Thoracic aorta (tissue), 2 donors: Measurements from ENCODE around the gene PROKR2. TPM values are rescaled to one million over a fixed set of nuclear protein-coding genes. Genes with fewer than 3 reads are reported as not detected.

Experiments
- ATAC-seq: fragments of 150-250 bp; one replicate; pipeline ENCODE4 v1.8.0; 2017; ENCODE audit warnings: low read depth; ENCODE audit not compliant: insufficient number of reproducible peaks, low FRiP score
- DNase-seq: peaks from one replicate; pipeline ENCODE4 v3.0.0-alpha.2; 2020; ENCODE audit warnings: low spot score
- H3K27ac ChIP-seq, 2 donors: fragments of 200-600 bp; sonication (generic); 1 replicate in 1 of 2; 2 replicates in 1 of 2; pipeline ENCODE4 v1.5.1; 2016; ENCODE audit warnings: mild to moderate bottlenecking in 2 of 2, moderate library complexity in 2 of 2
- H3K27me3 ChIP-seq: fragments of 200-600 bp; sonication (generic); replicated peaks from 2 replicates; pipeline ENCODE4 v1.6.0; 2016; ENCODE audit warnings: mild to moderate bottlenecking; ENCODE audit not compliant: insufficient read depth
- H3K36me3 ChIP-seq: fragments of 200-600 bp; sonication (generic); one replicate; pipeline ENCODE4 v1.5.1; 2016
- H3K4me1 ChIP-seq, 2 donors: fragments of 200-600 bp; sonication (generic); 1 replicate in 1 of 2; 2 replicates in 1 of 2; pipeline versions ENCODE4 v1.5.1 to v1.6.0; 2016; ENCODE audit warnings: low read depth in 2 of 2, mild to moderate bottlenecking in 1 of 2; ENCODE audit not compliant: control insufficient read depth in 1 of 2
- H3K4me3 ChIP-seq: fragments of 200-600 bp; sonication (generic); 2 replicates; pipeline ENCODE4 v1.5.1; 2016; ENCODE audit warnings: mild to moderate bottlenecking
- H3K9me3 ChIP-seq: fragments of 200-600 bp; sonication (generic); 2 replicates; pipeline ENCODE4 v1.5.1; 2016
- total RNA-seq, 2 donors: library from RNA; depleted of rRNA; stranded (reverse); fragments of >200 nt; gene quantifications; one replicate each; pipeline versions ENCODE4 v1.1.0 to v1.2.3, GENCODE V29; 2016
- TF ChIP-seq, protein P1 (sequence below): fragments of 200-600 bp; sonication (generic); IDR thresholded peaks from one replicate; pipeline ENCODE4 v1.5.1; 2019; ENCODE audit warnings: antibody characterized with exemption

Gene PROKR2
- total RNA-seq, 2 donors from 2014 or later: not detected

DNA sequence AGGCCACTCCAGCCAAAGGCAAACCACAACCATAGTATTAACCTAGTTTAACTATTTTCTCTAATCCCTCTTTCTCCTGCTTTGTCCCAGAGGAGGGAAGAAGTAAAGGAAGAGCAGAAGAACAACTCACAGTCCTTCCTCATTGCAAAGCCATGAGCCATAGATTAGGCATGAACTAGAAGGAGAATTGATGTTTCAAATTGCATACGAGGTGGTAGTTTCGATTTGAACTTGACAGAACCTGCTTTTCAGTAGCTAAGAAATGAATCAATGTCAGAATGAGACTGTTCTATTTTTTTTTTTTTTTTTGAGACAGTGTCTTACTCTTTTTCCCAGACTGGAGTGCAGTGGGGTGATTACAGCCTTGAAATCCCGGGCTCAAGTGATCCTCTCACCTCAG, 48.3 kb downstream of the PROKR2 start:
- H3K36me3 ChIP-seq: no peaks in the 10 kb centered on the region
- no peak overlapping the region for H3K4me3 ChIP-seq
- H3K27ac ChIP-seq: no peak overlapping the region
- ATAC-seq (no peak), DNase-seq (no peak)
- no peaks in the 10 kb centered on the region for H3K4me1 ChIP-seq
- TF ChIP-seq, protein P1, sequence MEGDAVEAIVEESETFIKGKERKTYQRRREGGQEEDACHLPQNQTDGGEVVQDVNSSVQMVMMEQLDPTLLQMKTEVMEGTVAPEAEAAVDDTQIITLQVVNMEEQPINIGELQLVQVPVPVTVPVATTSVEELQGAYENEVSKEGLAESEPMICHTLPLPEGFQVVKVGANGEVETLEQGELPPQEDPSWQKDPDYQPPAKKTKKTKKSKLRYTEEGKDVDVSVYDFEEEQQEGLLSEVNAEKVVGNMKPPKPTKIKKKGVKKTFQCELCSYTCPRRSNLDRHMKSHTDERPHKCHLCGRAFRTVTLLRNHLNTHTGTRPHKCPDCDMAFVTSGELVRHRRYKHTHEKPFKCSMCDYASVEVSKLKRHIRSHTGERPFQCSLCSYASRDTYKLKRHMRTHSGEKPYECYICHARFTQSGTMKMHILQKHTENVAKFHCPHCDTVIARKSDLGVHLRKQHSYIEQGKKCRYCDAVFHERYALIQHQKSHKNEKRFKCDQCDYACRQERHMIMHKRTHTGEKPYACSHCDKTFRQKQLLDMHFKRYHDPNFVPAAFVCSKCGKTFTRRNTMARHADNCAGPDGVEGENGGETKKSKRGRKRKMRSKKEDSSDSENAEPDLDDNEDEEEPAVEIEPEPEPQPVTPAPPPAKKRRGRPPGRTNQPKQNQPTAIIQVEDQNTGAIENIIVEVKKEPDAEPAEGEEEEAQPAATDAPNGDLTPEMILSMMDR: no peak
- no peaks in the 10 kb centered on the region for H3K27me3 ChIP-seq
- H3K9me3 ChIP-seq: no peaks in the 10 kb centered on the region

DNA sequence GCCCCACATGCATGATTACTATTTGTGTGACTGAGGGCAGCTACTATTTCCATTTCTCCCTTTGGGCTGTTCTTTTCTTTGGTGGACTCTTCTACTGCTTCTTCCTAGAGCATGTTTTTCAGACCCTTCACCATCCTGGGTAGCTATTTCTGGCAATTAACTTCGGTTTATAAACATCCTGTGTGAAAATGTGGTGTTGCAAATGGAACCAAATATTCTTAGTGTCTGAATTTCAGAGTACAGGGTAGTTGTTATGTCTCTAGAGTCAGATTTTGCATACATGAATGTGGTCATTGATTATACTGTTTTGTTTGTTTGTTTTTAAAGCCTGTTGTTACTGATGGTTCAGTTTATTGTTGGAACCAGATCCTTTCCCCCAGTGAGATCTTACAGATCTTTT, 49.7 kb downstream of the PROKR2 start:
- no peaks in the 10 kb centered on the region for H3K36me3 ChIP-seq
- H3K27me3 ChIP-seq: no peaks in the 10 kb centered on the region
- ATAC-seq (no peak), DNase-seq (no peak)
- H3K9me3 ChIP-seq: no peaks in the 10 kb centered on the region
- no peak overlapping the region for H3K4me3 ChIP-seq
- TF ChIP-seq, protein P1: no peak
- H3K27ac ChIP-seq: no peak overlapping the region
- H3K4me1 ChIP-seq: no peaks in the 10 kb centered on the region

Other genes with a start within 250 kb of the PROKR2 start
- gene TMEM230, start 203.9 kb downstream of the PROKR2 start, total RNA-seq: 100 to 1,000 TPM in 1 of 2 donors, 10 to 100 TPM in 1; 62.8 to 114 TPM
- gene PCNA, start 197.0 kb downstream of the PROKR2 start, total RNA-seq: 10 to 100 TPM; 20.5 to 39.7 TPM
- gene CDS2, start 189.9 kb downstream of the PROKR2 start, total RNA-seq: 10 to 100 TPM; 63.6 to 85.6 TPM